Measurements from ENCODE around the gene MSLN.

MSLN gene

DNA sequence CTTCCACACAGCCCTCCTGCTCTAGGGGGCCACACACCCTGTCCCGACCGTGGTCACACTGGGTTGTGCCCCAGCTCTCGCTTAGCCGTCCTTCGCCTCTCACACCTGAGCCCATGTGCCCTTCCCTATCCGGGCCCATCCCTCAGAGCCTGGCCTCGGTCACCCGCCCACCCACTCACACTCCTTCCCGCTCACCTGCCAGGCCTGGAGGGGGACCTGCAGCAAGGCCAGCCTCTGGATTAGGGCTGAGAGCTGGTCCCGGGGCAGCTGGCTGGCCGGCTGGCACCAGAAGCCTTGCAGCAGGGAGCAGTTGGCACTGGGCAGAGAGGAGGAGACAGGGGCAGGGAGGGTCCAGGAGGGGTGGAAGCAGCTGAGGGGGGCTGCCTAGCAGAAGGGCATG lies 17.9 kb downstream of the MSLN start:
- no peak for DNase-seq

DNA sequence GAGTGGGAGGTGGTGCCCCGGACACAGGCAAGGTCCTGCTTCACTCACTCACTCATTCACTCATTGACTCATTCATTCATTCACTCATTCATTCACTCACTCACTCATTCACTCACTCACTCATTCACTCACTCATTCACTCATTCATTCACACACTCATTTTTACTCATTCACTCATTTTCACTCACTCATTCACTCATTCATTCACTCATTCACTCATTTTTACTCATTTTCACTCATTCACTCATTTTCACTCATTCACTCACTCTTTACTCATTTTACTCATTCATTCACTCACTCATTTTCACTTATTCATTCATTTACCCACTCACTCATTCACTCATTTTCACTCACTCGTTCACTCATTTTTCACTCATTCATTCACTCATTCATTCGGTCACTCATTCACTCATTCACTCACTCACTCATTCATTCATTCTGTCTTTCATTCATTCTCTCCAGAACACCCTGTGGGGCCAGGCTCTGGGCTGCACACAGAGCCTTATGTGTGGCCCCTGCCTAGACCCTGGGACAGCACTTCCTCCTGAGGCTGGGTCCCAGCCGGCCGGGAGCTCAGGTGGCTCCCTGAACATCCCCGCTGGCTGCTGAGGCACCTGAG lies 18.5 kb downstream of the MSLN start:
- no peak for DNase-seq

DNA sequence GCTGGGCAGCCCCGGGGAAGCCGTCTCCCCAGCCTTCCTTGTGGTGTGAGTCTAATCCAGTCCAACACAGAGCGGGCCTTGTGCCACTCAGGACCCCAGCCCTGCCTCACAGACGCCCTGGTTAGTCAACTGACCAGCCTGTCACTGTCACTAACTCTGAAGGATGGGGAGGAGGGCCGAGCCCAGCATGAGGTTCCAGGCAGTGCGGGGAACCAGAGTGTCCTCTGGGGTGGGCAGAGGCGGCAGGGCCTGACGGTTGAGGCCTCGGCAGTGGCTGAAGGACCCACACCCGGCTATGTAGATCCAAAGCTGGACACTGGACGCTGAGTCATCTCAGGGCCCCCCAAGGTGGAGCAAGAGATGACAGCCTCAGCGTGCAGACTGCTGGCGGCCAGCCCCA lies 19.0 kb downstream of the MSLN start:
- DNase-seq: no peak

DNA sequence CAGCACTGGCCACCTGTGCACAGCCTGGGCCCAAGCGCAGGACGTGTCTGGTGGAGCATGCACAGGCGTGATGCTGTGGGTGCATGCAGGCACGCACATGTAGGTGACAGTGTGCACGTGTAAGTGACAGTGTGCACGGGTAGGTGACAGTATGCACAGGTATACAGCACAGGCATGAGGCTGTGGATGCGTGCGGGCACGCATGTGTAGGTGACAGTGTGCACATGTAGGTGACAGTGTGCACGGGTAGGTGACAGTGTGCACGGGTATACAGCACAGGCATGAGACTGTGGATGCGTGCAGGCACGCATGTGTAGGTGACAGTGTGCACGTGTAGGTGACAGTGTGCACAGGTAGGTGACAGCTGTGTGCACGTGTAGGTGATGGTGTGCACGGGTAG lies 19.8 kb downstream of the MSLN start:
- DNase-seq: no peak

DNA sequence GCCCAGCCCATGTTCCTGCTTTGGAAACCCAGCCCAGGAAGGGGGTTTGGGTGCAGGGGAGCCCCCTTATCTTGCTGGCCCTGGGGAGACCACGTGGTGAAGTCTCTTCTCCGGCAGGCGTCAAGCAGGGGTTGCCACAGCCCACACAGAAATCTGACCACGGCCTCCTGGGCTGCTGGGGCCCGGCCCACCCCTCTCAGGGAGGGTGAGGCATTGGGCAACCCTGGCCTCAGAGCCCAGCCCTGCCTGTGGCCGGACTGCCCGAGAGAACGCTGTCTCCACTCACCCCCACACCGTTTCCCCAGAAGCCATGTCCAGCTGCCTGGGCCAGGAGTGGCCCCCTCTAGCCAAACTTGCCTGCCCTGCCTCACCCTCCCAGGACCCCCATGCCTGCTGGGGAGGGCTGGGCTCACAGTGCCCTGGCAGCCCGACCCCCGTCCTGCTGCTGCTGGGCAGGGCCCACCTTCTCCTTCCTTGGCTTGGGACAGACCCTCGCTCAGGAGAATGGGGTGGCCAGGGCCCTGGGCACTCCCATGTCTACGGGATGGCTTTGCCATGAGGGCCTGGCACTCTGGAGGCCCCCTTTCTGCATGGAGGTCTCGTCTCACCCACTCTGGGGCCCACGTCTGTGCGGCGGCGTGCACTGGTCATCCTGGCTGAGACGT lies 20.9 kb downstream of the MSLN start:
- DNase-seq: no peak

DNA sequence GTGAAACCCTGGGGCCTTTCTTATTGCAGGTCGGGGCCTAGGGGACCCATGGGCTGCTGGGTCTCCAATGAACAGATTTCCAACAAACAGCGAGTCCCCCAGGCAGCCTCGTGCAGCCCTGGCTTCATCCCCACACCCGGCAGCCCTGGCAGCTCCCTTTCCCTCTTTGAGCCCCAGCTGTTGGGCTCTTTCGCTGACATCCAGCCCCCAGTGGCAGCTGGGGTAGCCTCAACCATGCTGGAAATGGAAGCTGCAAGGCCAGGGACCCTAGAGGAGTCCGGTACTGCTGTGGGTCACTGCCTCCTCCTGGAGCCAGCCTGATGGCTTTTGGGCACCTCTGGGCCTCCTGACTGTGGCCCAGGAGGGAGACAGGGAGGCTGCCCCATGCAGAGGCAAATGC lies 21.7 kb downstream of the MSLN start:
- no peak for DNase-seq

DNA sequence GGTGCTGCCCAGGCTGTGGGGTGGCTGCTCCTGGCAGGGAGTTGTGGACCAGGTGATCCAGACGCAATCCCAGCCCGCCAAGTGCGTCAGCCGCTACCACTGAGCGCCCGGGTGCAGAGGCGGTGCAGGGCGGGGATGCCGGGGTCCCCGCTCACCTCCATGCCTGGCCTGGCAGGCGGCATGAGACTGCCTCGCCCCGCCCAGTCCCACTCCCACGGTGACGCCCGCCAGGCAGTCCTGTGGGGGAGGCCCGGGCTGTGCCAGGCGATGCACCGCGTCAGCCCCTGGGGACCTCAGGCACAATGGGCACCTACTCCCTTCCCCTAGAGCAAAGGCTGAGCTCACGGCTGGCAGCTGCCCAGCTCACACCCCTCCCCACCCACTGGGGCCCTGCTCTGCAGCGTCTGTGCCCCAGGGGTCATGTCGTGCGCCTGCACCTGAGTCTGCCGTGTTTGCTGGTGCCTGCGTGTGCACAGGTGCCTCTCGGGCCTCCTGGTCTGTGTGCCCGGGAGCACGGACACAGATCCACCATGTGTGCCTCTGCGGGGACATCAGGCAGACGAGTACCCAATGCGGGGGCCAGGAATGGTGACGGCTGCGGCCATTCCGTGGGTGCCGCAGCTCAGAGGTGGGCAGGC lies 22.4 kb downstream of the MSLN start:
- DNase-seq: no peak

DNA sequence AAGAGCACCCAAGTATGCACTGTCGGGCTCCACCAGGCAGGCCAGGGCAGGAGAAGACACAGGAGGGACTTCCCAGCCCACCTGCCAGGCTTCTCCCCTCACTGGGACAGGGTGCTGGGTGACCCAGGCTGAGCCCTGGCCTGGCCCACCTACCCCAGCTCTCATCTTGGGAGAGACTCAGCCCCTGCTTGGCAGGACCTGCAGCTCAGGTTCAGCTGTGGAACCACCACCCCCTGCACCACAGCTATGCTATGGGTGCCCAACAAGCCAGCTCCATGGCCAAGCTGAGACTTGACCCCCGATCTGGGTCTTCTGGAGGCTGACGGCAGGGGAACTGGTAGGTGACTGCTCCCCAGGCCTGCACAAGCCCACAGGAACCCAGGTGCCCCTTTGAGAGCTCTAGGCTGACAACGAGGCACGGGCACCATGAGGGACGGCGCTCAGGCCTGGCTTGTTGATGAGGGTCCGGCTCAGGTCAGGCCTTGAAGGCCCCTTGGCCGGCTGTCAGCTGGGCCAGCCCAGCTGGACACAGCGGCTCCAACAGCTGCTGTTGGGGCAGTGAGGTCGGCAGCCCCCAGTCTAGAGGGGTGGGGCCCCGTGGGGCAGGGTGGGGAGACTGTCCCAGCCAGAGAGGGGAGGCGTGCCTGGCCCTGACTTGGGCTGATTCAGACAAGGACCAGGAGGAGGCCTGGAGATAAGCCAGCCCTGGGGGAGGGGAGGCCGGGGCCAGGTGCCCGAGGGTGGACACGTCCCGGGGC lies 23.0 kb downstream of the MSLN start:
- no peak for DNase-seq

DNA sequence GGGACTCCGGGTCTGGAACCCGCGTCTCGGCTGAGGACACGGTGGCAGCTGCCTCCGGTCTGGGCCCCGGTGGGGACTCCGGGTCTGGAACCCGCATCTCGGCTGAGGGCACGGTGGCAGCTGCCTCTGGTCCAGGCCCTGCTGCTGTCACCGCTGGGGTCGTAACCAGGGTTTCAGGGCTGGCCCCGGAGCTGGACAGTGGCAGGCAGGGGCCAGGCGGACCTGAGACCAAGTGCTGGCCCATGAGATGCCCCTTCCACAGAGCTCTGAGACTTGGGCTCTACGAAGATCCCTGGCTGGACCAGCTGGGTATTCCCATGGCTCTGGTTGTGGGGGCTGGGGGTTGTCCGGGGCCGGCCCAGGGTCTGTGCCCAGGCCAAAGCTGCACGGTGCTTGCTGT lies 23.9 kb downstream of the MSLN start:
- DNase-seq: no peak

DNA sequence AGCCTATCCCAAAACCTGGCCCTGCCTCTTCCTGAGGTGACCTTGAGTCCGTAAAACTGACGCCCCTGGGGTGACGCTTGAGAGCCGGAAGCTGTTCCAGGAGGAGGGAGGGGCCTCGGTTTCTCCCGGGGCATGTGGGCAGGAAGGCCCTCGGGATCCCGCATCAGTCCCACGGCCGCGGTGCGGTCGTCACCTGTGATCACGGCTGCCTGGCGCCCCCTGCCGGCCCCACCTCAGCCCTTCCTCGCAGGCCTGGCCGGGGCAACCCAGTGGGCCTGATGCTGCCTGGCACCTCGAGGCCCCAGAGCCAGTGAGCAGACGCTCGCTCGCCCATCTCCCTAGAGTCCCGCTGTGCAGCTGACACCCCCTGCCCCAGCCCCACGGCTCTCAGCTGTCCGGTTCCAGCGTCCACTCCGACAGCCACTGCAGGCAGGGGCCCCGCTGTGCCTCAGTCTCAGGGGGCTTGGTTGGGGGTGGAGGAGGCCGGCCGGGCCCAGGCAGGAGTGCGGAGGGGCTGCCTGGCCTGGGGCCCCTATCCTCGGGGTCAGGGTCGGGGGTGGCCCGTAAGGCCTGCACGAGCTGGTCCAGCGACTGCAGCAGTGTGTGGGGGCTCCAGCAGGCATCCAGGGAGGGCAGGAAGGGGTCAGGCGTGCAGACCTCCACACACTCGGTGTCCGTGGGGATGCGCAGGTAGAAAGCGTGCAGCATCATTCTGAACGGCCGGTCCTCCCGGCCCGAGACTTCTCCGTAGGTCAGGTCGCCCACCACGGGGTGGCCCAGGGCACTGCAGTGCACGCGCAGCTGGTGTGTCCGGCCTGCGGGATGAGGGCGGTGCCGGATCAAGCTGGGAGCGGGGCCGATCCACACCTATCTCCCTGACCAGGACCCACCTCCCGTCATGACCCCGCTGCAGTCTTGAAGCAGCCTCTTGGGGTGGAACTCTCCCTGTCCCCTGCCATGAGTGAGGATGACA lies 25.3 kb downstream of the MSLN start:
- DNase-seq: peak; percentile 68

DNA sequence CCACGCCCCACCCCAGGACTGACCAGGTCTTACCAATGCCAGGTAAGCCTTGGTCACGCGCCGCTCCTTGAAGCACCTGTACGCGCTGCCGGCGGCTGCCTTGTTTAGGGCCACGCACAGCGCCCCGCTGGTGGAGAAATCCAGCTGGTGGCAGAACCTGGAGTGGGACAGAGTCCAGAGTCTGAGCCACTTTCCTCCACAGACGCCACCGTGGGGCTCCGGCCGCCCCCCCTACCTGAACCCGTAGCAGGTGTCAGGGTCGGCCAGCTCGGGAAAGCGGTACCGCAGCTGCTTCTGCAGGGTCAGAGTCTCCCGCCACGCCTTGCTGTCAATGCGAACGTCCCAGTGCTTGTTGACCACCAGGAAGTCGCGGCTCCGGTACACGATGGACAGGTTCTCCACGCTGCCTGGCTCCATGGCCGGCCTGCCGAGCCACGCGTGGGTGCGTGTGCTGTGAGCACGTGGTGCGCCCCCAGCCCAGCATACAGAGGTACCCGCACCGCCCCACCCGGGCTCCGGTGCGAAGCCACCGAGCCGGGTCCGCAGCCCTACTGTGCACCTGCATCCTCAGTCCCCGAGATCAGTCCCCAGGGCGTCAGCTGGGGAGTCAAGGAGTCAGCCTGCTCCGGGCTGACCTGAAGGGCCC lies 26.9 kb downstream of the MSLN start:
- no peak for DNase-seq

DNA sequence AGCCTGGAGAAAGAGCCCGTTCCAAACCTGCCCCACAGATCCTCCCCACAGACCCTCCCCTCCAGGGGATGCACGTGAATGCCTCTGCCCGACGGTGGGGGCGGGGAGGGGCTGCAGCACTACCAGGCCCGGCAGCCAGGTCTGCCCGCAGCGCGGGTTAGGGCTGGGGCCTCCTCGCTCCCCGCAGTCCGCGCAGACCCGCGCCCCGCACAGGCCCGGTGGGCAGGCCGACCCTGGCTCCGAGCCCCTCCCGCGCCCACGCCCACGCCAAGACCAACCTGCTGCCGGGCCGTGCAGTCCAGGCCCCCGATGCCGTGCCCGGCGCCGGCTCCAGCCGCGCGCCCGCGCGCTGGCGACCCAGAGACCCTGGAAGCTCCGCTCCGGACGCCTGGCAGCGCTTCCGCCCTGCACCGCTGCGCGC lies 27.5 kb downstream of the MSLN start, which contains the start of gene RPUSD1:
TSS of gene RPUSD1 (minus strand) at position 404 of the 421 bp plus-strand sequence. CDS start 644 bp downstream, outside the sequence.
- no peak for DNase-seq

DNA sequence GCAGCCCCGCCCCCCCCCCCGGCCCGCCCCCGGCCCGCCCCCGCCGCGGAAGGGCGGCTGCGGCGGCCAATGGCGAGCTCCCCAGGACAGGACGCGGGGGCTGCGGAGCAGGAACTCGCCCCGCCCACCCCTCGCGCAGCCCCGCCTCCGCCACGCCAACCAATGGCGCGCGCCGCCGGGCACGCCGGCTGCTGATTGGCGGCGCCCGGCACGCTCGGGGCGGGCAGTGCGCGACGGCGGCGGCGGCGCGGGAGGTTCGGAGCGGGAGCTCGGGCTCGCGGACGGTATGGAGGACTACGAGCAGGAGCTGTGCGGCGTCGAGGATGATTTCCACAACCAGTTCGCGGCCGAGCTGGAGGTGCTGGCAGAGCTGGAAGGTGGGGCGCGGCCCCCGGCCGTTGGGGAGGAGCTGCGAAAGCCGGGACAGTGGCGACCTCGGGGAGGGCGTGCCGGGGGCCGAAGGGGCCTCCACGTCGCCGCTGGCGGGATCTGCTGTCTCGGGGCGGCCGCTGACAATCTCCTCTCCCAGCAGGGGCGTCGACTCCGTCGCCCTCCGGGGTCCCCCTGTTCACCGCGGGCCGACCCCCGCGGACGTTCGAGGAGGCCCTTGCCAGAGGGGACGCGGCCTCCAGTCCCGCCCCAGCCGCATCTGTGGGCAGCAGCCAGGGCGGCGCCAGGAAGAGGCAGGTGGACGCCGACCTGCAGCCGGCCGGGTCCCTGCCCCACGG lies 28.0 kb downstream of the MSLN start, which contains the start of gene CHTF18:
TSS of gene CHTF18 (plus strand) at position 222 of the 728 bp plus-strand sequence. CDS start at position 287, 65 bp downstream.
- peak; percentile 95 for DNase-seq

DNA sequence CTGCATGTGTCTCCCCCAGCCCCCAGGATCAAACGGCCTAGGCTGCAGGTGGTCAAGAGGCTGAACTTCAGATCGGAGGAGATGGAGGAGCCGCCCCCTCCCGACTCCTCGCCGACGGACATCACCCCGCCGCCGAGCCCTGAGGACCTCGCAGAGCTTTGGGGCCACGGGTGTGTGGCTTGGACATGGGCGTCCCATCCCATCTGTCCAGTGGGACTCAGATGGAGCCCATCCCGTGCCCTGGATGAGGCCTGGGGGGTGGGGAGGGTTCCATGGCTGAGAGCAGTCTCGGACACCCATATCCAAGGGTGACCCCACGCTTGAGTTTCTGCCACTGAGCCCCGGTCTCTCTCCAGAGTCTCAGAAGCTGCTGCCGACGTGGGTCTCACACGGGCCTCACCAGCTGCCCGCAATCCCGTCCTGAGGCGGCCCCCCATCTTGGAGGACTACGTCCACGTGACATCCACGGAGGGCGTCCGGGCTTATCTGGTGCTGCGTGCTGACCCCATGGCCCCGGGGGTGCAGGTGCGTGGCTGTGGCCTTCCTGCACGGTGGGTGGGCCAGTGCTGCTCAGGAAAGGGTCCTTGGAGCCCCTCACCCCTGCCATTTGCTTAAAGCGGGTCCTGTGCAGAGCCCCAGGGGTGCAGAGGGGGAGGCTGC lies 28.8 kb downstream of the MSLN start:
- DNase-seq: no peak

DNA sequence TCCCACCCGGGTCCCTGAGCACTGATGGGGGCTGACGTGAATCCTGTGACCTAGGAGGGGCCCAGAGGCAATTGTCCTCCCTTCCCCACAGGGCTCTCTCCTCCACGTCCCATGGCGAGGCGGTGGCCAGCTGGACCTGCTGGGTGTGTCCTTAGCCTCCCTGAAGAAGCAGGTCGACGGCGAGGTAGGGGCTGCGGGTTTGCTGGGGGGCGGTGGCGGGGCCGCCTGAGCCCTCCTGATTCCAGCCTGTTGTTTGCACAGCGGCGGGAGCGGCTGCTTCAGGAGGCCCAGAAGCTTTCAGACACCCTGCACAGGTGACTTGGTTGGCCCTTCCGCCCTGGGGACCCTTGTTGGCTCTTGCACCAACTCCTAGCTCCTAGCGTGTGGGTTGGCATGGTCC lies 29.6 kb downstream of the MSLN start:
- no peak for DNase-seq

DNA sequence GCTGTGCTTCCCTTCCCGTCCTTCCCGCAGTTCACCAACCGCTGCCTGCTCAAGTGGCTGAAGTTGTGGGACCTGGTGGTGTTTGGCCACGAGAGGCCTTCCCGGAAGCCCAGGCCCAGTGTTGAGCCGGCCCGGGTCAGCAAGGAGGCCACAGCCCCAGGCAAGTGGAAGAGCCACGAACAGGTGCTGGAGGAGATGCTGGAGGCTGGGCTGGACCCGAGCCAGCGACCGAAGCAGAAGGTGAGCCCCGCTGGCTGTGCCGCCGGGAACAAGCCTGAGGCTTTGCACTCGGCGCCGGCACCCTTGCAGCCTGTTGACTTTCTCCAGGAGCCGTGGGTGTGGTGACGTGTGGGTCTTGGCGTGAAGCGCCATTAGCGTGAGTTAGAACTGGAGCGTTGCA lies 30.6 kb downstream of the MSLN start:
- DNase-seq: no peak

DNA sequence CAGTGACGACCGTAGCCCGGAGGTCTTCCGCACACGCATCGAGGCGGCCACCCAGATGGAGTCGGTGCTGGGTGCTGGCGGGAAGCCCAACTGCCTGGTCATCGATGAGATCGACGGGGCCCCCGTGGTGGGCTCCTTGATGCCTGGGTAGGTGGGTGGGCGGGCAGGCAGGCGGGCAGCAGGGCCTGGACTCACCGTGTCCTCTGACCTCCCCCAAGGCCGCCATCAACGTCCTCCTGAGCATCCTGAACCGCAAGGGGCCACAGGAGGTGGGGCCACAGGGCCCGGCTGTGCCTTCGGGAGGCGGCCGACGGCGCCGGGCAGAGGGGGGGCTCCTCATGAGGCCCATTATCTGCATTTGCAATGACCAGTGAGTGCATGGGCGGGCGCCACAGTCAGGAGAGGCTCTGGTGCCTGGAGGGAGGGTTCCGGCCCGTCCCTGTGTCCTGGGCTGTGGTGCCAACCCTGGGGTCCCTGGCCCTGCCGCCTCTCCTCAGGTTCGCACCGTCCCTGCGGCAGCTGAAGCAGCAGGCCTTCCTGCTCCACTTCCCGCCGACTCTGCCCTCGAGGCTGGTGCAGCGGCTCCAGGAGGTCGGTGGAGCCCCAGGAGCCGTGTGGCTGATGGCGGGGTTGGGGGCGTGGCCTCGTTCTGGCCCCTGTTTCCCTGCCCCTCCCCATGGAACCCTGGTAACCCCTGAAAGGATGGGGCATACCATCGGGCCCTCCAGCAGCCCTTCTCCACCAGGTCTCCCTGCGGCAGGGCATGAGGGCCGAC lies 31.9 kb downstream of the MSLN start:
- DNase-seq: no peak

DNA sequence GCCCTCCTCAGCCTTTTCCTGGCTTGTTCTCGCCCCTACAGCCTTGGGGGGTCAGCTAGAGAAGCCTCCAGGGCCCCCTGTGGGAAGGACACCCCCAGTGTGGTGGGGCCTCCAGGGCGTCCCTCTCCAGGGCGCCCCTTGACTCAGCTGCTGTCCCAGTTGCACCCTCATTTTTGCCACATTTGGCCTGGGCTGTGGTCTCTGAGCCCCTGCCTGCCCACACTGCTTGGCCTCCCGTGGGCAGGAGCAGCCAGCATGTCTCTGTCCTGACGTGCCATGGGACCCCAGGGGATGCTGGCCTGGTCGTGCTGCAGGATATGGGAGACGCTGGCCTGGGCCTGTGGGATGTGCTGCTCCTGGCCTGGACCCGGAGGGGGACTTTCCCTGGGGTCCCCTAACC lies 32.9 kb downstream of the MSLN start:
- no peak for DNase-seq

DNA sequence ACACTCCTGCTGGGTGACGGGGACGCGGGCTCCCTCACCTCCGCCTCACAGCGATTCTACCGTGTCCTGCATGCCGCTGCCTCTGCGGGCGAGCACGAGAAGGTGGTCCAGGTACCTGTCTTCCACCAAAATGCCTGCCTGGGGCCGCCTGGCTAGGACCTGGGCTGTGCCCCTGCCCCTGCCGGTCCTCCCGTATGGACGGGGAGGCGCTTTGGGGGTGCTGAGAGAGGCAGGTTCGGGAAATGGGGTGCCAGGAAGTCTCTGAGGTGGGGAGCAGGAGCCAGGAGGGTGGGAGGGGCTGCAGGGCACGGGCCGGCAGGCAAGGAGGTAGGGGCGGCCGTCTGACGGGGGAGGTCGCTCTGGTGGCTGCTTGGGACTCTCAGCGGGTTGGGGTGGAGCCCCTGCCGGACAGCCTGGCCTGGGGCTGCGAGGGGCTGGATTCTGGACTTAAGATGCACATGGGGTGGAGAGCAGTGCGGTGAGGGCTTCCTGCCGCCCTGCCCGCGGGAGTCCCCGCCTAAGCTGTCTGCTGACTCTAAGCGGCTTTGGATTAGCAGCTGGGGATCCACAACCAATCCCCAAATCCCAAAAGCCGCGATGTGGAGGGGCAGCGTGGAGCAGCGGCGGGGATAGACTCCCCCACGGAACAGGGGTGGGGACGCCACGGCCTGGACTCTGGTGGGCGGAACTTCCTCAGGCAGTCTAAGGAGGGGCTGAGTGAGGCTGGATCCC lies 33.7 kb downstream of the MSLN start:
- no peak for DNase-seq

Measured in CD4-positive, alpha-beta T cell treated with Interferon gamma for 1 hour (primary cell).